GM23248 (cell line): ENCODE data around the gene ADARB1.

ENCODE experiments used
- EZH2 ChIP-seq: fragments of 200-600 bp; sonication (generic); IDR thresholded peaks from 2 replicates; pipeline ENCODE4 v1.6.1; 2018; ENCODE audit warnings: antibody characterized with exemption, mild to moderate bottlenecking; ENCODE audit not compliant: insufficient read depth, poor library complexity, severe bottlenecking
- EZH2phosphoT487 ChIP-seq: fragments of 200-600 bp; sonication (generic); IDR thresholded peaks from 2 replicates; pipeline ENCODE4 v1.6.1; 2018; ENCODE audit warnings: antibody characterized with exemption, moderate library complexity, mild to moderate bottlenecking, low read depth; ENCODE audit not compliant: insufficient read depth

DNA sequence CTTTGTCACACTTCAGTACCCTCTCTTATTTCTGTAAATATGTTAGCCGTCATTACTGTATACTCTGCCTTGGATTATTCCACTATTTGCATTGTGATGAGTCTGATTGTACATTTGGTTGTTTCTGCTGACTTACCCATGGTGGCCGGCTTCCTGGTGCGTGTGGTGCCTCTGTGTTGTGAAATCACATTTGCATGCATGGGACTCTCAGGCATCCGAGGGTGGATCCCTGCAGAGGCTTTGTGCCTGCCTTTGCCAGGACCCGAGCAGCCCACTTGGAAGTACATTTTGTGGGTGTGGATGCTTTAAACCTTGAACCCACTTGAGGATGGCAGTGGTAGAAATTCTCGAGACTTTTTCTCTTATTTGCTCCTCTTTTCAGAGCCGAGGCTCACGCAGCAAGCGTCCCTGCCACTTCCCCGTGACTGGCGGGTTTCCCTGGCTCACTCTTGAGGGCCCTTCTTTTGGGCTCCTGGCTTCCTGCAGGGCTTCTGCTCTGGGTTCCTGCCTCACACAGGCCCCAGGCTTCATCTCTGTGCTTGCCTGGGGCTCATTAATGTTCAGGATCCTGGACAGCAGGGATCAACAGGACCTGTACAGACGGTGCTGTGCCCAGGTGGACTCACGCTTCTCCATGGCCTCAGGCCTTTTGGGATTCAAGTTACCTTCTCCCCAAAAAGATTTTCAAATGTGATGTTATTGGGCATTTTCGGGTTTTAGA lies 176.7 kb downstream of the ADARB1 start:
- TF ChIP-seq EZH2phosphoT487 (no peak), EZH2 (no peak)
